ENCODE data around the gene TEX261. TPM values are rescaled to one million over a fixed set of nuclear protein-coding genes. Genes with fewer than 3 reads are reported as not detected.

TEX261 gene
- total RNA-seq, 1 donor from 2014 or later = 33.0 TPM

DNA sequence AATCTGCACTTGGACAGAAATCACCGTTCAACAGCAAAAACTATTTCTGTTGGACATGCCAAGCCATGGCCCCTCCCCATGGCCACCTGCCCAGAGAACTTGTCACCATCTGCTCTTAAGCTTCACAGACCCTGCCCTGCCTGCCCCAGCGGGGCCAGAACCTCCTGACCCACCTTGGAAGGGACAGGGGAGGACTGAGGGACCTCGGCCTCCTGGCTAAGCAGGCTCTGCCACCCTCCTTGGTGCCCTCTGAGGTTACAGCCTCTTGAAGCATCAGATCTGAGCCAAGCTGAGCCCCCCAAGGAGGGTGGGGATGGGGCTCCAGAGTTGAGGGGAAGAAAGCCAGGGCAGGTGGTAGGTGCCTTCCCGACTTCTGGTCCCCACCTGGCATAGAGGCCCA, 6.5 kb downstream of the TEX261 start:
- Mint-ChIP-seq H3K4me3 (no peak overlapping the region), H3K36me3 (peaks cover 22% of the 10 kb centered on the region), H3K4me1 (peaks cover 5% of the 10 kb centered on the region)

DNA sequence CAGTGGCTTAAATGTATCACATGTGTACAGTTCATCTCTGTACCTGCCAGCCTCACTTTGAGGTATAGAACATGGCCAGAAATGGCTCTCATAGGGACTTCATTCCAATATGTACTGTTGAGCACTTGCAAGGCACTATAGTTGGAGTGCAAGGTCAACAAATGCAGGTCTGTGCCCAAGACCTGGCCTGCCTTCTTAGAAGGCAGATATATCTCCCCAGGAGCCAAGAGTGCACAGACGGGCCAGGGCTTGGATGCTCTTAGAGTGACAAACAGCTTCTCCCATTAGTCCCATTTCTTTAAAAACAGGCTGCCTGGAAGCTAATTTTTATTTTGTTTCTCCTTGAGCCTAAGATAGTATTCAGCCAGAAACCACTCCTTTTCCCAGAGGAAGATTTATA, 7.3 kb downstream of the TEX261 start:
- Mint-ChIP-seq H3K27ac (no peak overlapping the region), H3K9me3 (no peaks in the 10 kb centered on the region), H3K4me1 (no peaks in the 10 kb centered on the region), H3K4me3 (no peak overlapping the region), H3K27me3 (ENCODE audit: low read depth) (no peaks in the 10 kb centered on the region), H3K36me3 (peaks cover 22% of the 10 kb centered on the region)
- no peak for DNase-seq (ENCODE audit: low spot score in 2 of 2, unreplicated experiment in 2 of 2)
- TF ChIP-seq, protein P1, sequence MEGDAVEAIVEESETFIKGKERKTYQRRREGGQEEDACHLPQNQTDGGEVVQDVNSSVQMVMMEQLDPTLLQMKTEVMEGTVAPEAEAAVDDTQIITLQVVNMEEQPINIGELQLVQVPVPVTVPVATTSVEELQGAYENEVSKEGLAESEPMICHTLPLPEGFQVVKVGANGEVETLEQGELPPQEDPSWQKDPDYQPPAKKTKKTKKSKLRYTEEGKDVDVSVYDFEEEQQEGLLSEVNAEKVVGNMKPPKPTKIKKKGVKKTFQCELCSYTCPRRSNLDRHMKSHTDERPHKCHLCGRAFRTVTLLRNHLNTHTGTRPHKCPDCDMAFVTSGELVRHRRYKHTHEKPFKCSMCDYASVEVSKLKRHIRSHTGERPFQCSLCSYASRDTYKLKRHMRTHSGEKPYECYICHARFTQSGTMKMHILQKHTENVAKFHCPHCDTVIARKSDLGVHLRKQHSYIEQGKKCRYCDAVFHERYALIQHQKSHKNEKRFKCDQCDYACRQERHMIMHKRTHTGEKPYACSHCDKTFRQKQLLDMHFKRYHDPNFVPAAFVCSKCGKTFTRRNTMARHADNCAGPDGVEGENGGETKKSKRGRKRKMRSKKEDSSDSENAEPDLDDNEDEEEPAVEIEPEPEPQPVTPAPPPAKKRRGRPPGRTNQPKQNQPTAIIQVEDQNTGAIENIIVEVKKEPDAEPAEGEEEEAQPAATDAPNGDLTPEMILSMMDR (IDR thresholded peaks at IDR 0.05; ENCODE audit: unreplicated experiment) = no peak

More for the DNA sequence above, 6.5 kb downstream of the TEX261 start:
- Mint-ChIP-seq H3K27me3 (ENCODE audit: low read depth) (no peaks in the 10 kb centered on the region), H3K27ac (no peak overlapping the region), H3K9me3 (no peaks in the 10 kb centered on the region)
- no peak for DNase-seq (ENCODE audit: low spot score in 2 of 2, unreplicated experiment in 2 of 2)
- TF ChIP-seq, protein P1 (IDR thresholded peaks at IDR 0.05; ENCODE audit: unreplicated experiment) = no peak

- DNase-seq (ENCODE audit: low spot score in 2 of 2, unreplicated experiment in 2 of 2) = no peak
- H3K9me3 Mint-ChIP-seq = no peaks in the 10 kb centered on the region
- TF ChIP-seq, protein P1 (IDR thresholded peaks at IDR 0.05; ENCODE audit: unreplicated experiment) = no peak
- no peaks in the 10 kb centered on the region for H3K4me1 Mint-ChIP-seq
- H3K27me3 Mint-ChIP-seq (ENCODE audit: low read depth) = no peaks in the 10 kb centered on the region
- peaks cover 21% of the 10 kb centered on the region for H3K36me3 Mint-ChIP-seq
- no peak overlapping the region for H3K4me3 Mint-ChIP-seq
- H3K27ac Mint-ChIP-seq = no peak overlapping the region
Measured at GRCh38 chr2:70986499-70987189, 8.0 kb downstream of the TEX261 start.

- no peaks in the 10 kb centered on the region for H3K4me1 Mint-ChIP-seq
- TF ChIP-seq, protein P1 (IDR thresholded peaks at IDR 0.05; ENCODE audit: unreplicated experiment) = no peak
- H3K27ac Mint-ChIP-seq = no peak overlapping the region
- DNase-seq (ENCODE audit: low spot score in 2 of 2, unreplicated experiment in 2 of 2) = no peak
- H3K36me3 Mint-ChIP-seq = peaks cover 18% of the 10 kb centered on the region
- no peaks in the 10 kb centered on the region for H3K9me3 Mint-ChIP-seq
- H3K27me3 Mint-ChIP-seq (ENCODE audit: low read depth) = no peaks in the 10 kb centered on the region
- no peak overlapping the region for H3K4me3 Mint-ChIP-seq
Measured at GRCh38 chr2:70985956-70986355, 8.7 kb downstream of the TEX261 start.

GRCh38 chr2:70985283-70985688, 9.4 kb downstream of the TEX261 start:
- no peak overlapping the region for H3K4me3 Mint-ChIP-seq
- no peaks in the 10 kb centered on the region for H3K27me3 Mint-ChIP-seq (ENCODE audit: low read depth)
- no peak for DNase-seq (ENCODE audit: low spot score in 2 of 2, unreplicated experiment in 2 of 2)
- peaks cover 18% of the 10 kb centered on the region for H3K36me3 Mint-ChIP-seq
- H3K4me1 Mint-ChIP-seq = no peaks in the 10 kb centered on the region
- no peaks in the 10 kb centered on the region for H3K9me3 Mint-ChIP-seq
- TF ChIP-seq, protein P1 (IDR thresholded peaks at IDR 0.05; ENCODE audit: unreplicated experiment) = no peak
- no peak overlapping the region for H3K27ac Mint-ChIP-seq
